K562 (cell line): Measurements from ENCODE around the gene TRIM38. TPM values are rescaled to one million over a fixed set of nuclear protein-coding genes. Genes with fewer than 3 reads are reported as not detected.

Experiments used
- ARNT ChIP-seq, 2 experiments: fragments of 450-650 bp; IDR thresholded peaks; 2 replicates each; pipeline ENCODE4 v1.6.1; 2016; ENCODE audit warnings: mild to moderate bottlenecking in 1 of 2
- BRF2 ChIP-seq: IDR thresholded peaks from 3 replicates; pipeline ENCODE4 v1.6.1; 2011; ENCODE audit warnings: borderline replicate concordance, mild to moderate bottlenecking; ENCODE audit not compliant: insufficient read length, insufficient read depth
- CCNT2 ChIP-seq: IDR thresholded peaks from 2 replicates; pipeline ENCODE4 v1.6.1; 2011; ENCODE audit warnings: borderline replicate concordance, low read depth, mild to moderate bottlenecking, moderate library complexity, mixed read lengths, low read length; ENCODE audit not compliant: insufficient read length; ENCODE audit errors: extremely low read depth
- CHD1 ChIP-seq: fragments of 200-600 bp; sonication (generic); IDR thresholded peaks from one replicate; pipeline ENCODE4 v1.6.1; 2012; ENCODE audit warnings: mild to moderate bottlenecking, moderate library complexity, low read length, inconsistent platforms
- CREB1 ChIP-seq, 2 experiments: sonication (generic) in 1 of 2; formaldehyde crosslinking in 1 of 2; IDR thresholded peaks; 2 replicates each; pipeline versions ENCODE4 v1.6.1 to v1.8.0; 2012 to 2022; ENCODE audit warnings: inconsistent platforms in 1 of 2, mild to moderate bottlenecking in 1 of 2, missing genetic modification reagents in 1 of 2, moderate library complexity in 1 of 2
- DMBX1 ChIP-seq: fragments of 250-450 bp; sonication (Bioruptor Pico); IDR thresholded peaks from 2 replicates; pipeline ENCODE4 v1.8.0; 2022; ENCODE audit warnings: inconsistent platforms, mild to moderate bottlenecking, moderate library complexity, borderline replicate concordance
- FOXK2 ChIP-seq, 2 experiments: fragments of 450-650 bp; IDR thresholded peaks in 1 of 2; conservative IDR thresholded peaks in 1 of 2; 2 replicates each; pipeline ENCODE4 v1.6.1; 2016; ENCODE audit warnings: low read depth in 2 of 2, mild to moderate bottlenecking in 1 of 2
- GTF2F1 ChIP-seq: IDR thresholded peaks from 2 replicates; pipeline ENCODE4 v1.6.1; 2011; ENCODE audit warnings: low read depth, low read length, improper control_type of control experiment
- HIVEP1 ChIP-seq: fragments of 250-450 bp; sonication (Bioruptor Pico); IDR thresholded peaks from 2 replicates; pipeline ENCODE4 v1.4.0; 2020; ENCODE audit warnings: mild to moderate bottlenecking
- HMBOX1 ChIP-seq: sonication (generic); IDR thresholded peaks from 2 replicates; pipeline ENCODE4 v1.6.1; 2016
- MEF2D ChIP-seq: conservative IDR thresholded peaks from 2 replicates; pipeline ENCODE4 v1.6.1; 2016; ENCODE audit warnings: low read depth, missing genetic modification characterization, missing compliant biosample characterization
- NFXL1 ChIP-seq: fragments of 450-650 bp; formaldehyde crosslinking; IDR thresholded peaks from 2 replicates; pipeline ENCODE4 v1.4.0; 2021; ENCODE audit warnings: mild to moderate bottlenecking
- RBM25 ChIP-seq: fragments of 200-400 bp; formaldehyde crosslinking; IDR thresholded peaks from 2 replicates; pipeline ENCODE4 v1.6.1; 2018; ENCODE audit warnings: low read length, low read depth, moderate library complexity; ENCODE audit not compliant: severe bottlenecking
- RNF2 ChIP-seq: sonication (generic); IDR thresholded peaks from 2 replicates; pipeline ENCODE4 v1.6.1; 2016
- SMAD2 ChIP-seq: fragments of 150-350 bp; IDR thresholded peaks from 2 replicates; pipeline ENCODE4 v1.6.1; 2014; ENCODE audit warnings: low read depth, mild to moderate bottlenecking, low read length
- YBX1 ChIP-seq: fragments of 450-650 bp; IDR thresholded peaks from 2 replicates; pipeline ENCODE4 v1.7.1; 2016; ENCODE audit warnings: mild to moderate bottlenecking
- YY1 ChIP-seq, 3 experiments: IDR thresholded peaks; 2 replicates each; pipeline ENCODE4 v1.6.1; 2011; ENCODE audit warnings: low read length in 2 of 3, mild to moderate bottlenecking in 2 of 3, moderate library complexity in 2 of 3, borderline replicate concordance in 1 of 3, control low read depth in 1 of 3, low read depth in 1 of 3; ENCODE audit not compliant: insufficient read depth in 3 of 3, insufficient replicate concordance in 2 of 3, control insufficient read depth in 1 of 3, insufficient read length in 1 of 3; ENCODE audit errors: extremely low read depth in 1 of 3
- ZBTB17 ChIP-seq: fragments of 450-650 bp; formaldehyde crosslinking; IDR thresholded peaks from 2 replicates; pipeline ENCODE4 v1.4.0; 2020; ENCODE audit warnings: mild to moderate bottlenecking
- ZBTB49 ChIP-seq: sonication (generic); formaldehyde crosslinking; IDR thresholded peaks from 2 replicates; pipeline ENCODE4 v1.8.0; 2022; ENCODE audit warnings: missing genetic modification reagents, mild to moderate bottlenecking, borderline replicate concordance
- ZNF224 ChIP-seq: sonication (generic); formaldehyde crosslinking; IDR thresholded peaks from 2 replicates; pipeline ENCODE4 v1.8.0; 2022; ENCODE audit warnings: mild to moderate bottlenecking, missing genetic modification reagents
- polyA plus RNA-seq, 8 experiments: library from polyadenylated mRNA; depleted of rRNA in 4 of 8; stranded (reverse) in 5 of 8; unstranded in 3 of 8; fragments of >200 nt; fragmentation: Nextera tagmentation in 2 of 8; fragmentation: Illumina TruSeq in 1 of 8; extraction: Ambion mirVana in 2 of 8; extraction: Trizol in 1 of 8; gene quantifications; 2 replicates each; pipeline versions ENCODE4 v1.2.1 to v1.2.3, GENCODE V29; 2011 to 2014; ENCODE audit warnings: inconsistent platforms in 1 of 8, missing spikeins in 1 of 8
- total RNA-seq, 7 experiments: library from RNA; depleted of rRNA in 6 of 7; stranded (reverse); fragments of >200 nt in 6 of 7; fragmentation: Illumina TruSeq in 2 of 7; extraction: Trizol in 2 of 7; gene quantifications; 2 replicates each; pipeline versions ENCODE4 v1.2.1 to v1.2.3, GENCODE V29; 2011 to 2021; ENCODE audit warnings: low replicate concordance in 1 of 7

The TRIM38 gene
- total and polyA plus RNA-seq, 9 of the 15 experiments (the other 6 are each of a cell fraction or from before 2014, with no cell fraction given), result 1.7 to 6.7 (median 6.3) TPM

GRCh38 chr6:26033085-26033940 is 70.7 kb downstream of the TRIM38 start (continued):
- peak; percentile 97 for TF ChIP-seq GTF2F1
- TF ChIP-seq CREB1 (IDR thresholded peaks at IDR 0.05), result peak; percentile 85
- TF ChIP-seq CREB1 (CRISPR knock-in tag; IDR thresholded peaks at IDR 0.05), result peak; percentile 87; the same call in 1 of the 2 replicates
- no peak for TF ChIP-seq MEF2D (tag)
- TF ChIP-seq YBX1, result no peak
- peak in 1 of 3 experiments; percentile 34 for TF ChIP-seq YY1 (IDR thresholded peaks at IDR 0.05; ENCODE audit: borderline replicate concordance in 1 of 3, control insufficient read depth in 1 of 3, extremely low read depth in 1 of 3, insufficient read depth in 3 of 3, insufficient read length in 1 of 3, insufficient replicate concordance in 2 of 3, low read depth in 1 of 3, low read length in 2 of 3)
- no peak for TF ChIP-seq HIVEP1 (CRISPR knock-in tag)
- TF ChIP-seq BRF2, result no peak
- peak; percentile 92 for TF ChIP-seq RBM25
- TF ChIP-seq ZBTB17 (CRISPR knock-in tag), result peak; percentile 57
- TF ChIP-seq ZBTB49 (CRISPR knock-in tag), result peak; percentile 37; the same call in 1 of the 2 replicates
- TF ChIP-seq RNF2, result peak; percentile 80
- peak; percentile 52 for TF ChIP-seq HMBOX1
- peak; percentile 38 to 72; a peak in 2 of 4 replicates for TF ChIP-seq FOXK2 (conservative IDR thresholded peaks at IDR 0.05 in 1 of 2, IDR thresholded peaks at IDR 0.05 in 1 of 2; ENCODE audit: low read depth in 2 of 2)
- peak; percentile 65; the same call in 1 of the 2 replicates for TF ChIP-seq DMBX1 (CRISPR knock-in tag)
- TF ChIP-seq ARNT (IDR thresholded peaks at IDR 0.05), result no peak
- 0 out of 2 replicates have a peak, but pooled peaks have one; percentile 23 for TF ChIP-seq NFXL1
- TF ChIP-seq ZNF224 (CRISPR knock-in tag), result peak; percentile 72; the same call in 1 of the 2 replicates
- no peak for TF ChIP-seq SMAD2
- peak; percentile 92 for TF ChIP-seq CHD1
- TF ChIP-seq CCNT2, result peak; percentile 50
